HCT116 (cell line): ENCODE results near the gene DENND1A. TPM values are rescaled to one million over a fixed set of nuclear protein-coding genes. Genes with fewer than 3 reads are reported as not detected.

ENCODE experiments used
- ATAC-seq: fragments of 200-7000 bp; cut with Tn5 transposase; 2 replicates; pipeline ENCODE4 v1.9.1; 2020; ENCODE audit warnings: mild to moderate bottlenecking, moderate library complexity
- BruUV-seq: library from RNA; stranded (reverse); fragments of 400-500 nt; replicated peaks from 2 replicates; lab custom pipeline; 2021; lab: Mats Ljungman, UMichigan
- CTCF ChIA-PET: fragments of 300-600 bp; sonication (Branson Sonifier 250); formaldehyde crosslinking; loops from one replicate; lab custom pipeline; 2021; ENCODE audit warnings: antibody characterized with exemption; lab: Charles Lee
- POLR2A ChIA-PET: fragments of 300-600, 350-600 bp; sonication (Branson Sonifier 250); formaldehyde crosslinking; loops from one replicate; lab custom pipeline; 2021; ENCODE audit warnings: antibody characterized with exemption; lab: Charles Lee
- RAD21 ChIA-PET, 2 experiments: fragments of 300-600 bp; sonication (Branson Sonifier 250); formaldehyde crosslinking; loops; one replicate each; lab custom pipeline; 2023; ENCODE audit warnings: low total read pairs in 2 of 2; ENCODE audit not compliant: uncharacterized antibody in 2 of 2, unreplicated experiment in 2 of 2, low non-redundant PET in 1 of 2; lab: Charles Lee
- DNase-seq: peaks from one replicate; pipeline ENCODE4 v3.0.0-alpha.2; 2010; ENCODE audit warnings: low read depth, low spot score
- H2AFZ ChIP-seq: fragments of 200-600 bp; shearing (Covaris generic), sonication (generic); 2 replicates; pipeline ENCODE4 v1.6.1; 2017; ENCODE audit warnings: low read depth, mixed run types, mixed read lengths, antibody characterized with exemption, low read length; ENCODE audit not compliant: poor library complexity, severe bottlenecking
- H3K27ac ChIP-seq: 2 replicates; pipeline ENCODE4 v1.5.1; 2012; ENCODE audit warnings: low read depth, low read length
- H3K27me3 ChIP-seq: fragments of 200-600 bp; sonication (generic); 2 replicates; pipeline ENCODE4 v1.6.1; 2016; ENCODE audit warnings: mixed run types, low read length, mixed read lengths; ENCODE audit not compliant: insufficient read depth
- H3K36me3 ChIP-seq, 2 experiments: fragments of 200-500 bp in 1 of 2; fragments of 200-600 bp in 1 of 2; sonication (Bioruptor generic) in 1 of 2; sonication (generic) in 1 of 2; 2 replicates each; pipeline versions ENCODE4 v1.5.1 to v1.6.1; 2014 to 2016; ENCODE audit warnings: low read length in 2 of 2, inconsistent platforms in 1 of 2, mixed read lengths in 1 of 2, mixed run types in 1 of 2; ENCODE audit not compliant: insufficient read depth in 2 of 2, control insufficient read depth in 1 of 2
- H3K4me1 ChIP-seq, 2 experiments: fragments of 200-600 bp in 1 of 2; sonication (generic) in 1 of 2; 2 replicates each; pipeline versions ENCODE4 v1.5.1 to v1.6.1; 2012 to 2017; ENCODE audit warnings: low read length in 2 of 2, inconsistent platforms in 1 of 2, mild to moderate bottlenecking in 1 of 2, mixed read lengths in 1 of 2, mixed run types in 1 of 2, moderate library complexity in 1 of 2; ENCODE audit not compliant: insufficient read depth in 2 of 2, control insufficient read depth in 1 of 2
- H3K4me2 ChIP-seq: fragments of 200-600 bp; sonication (generic); 2 replicates; pipeline ENCODE4 v1.6.1; 2017; ENCODE audit warnings: mixed run types, low read length, mixed read lengths
- H3K4me3 ChIP-seq, 2 experiments: fragments of 200-600 bp in 1 of 2; sonication (generic) in 1 of 2; replicated peaks in 1 of 2; 2 replicates each; pipeline ENCODE4 v1.5.1; 2011 to 2016; ENCODE audit warnings: low read length in 2 of 2, control low read depth in 1 of 2, low read depth in 1 of 2, mild to moderate bottlenecking in 1 of 2, mixed read lengths in 1 of 2, mixed run types in 1 of 2
- H3K79me2 ChIP-seq: fragments of 200-600 bp; sonication (generic); 2 replicates; pipeline ENCODE4 v1.6.1; 2017; ENCODE audit warnings: mild to moderate bottlenecking, mixed run types, low read length, moderate library complexity, mixed read lengths; ENCODE audit not compliant: insufficient read depth
- H3K9ac ChIP-seq: fragments of 200-600 bp; sonication (generic); 2 replicates; pipeline ENCODE4 v1.6.1; 2016; ENCODE audit warnings: low read length, mixed read lengths
- H3K9me2 ChIP-seq: fragments of 200-600 bp; sonication (generic), shearing (Covaris generic); 2 replicates; pipeline ENCODE4 v1.6.1; 2017; ENCODE audit warnings: mixed run types, mild to moderate bottlenecking, moderate library complexity; ENCODE audit not compliant: insufficient read depth
- H3K9me3 ChIP-seq, 2 experiments: fragments of 200-500 bp in 1 of 2; fragments of 200-600 bp in 1 of 2; sonication (Bioruptor generic) in 1 of 2; sonication (generic) in 1 of 2; 2 replicates each; pipeline ENCODE4 v1.6.1; 2014 to 2017; ENCODE audit warnings: low read length in 2 of 2, mixed read lengths in 2 of 2, inconsistent platforms in 1 of 2, low read depth in 1 of 2, mild to moderate bottlenecking in 1 of 2, mixed run types in 1 of 2, moderate library complexity in 1 of 2; ENCODE audit not compliant: control insufficient read depth in 1 of 2, insufficient read depth in 1 of 2
- H4K20me1 ChIP-seq: fragments of 200-600 bp; sonication (generic), shearing (Covaris generic); 2 replicates; pipeline ENCODE4 v1.6.1; 2017; ENCODE audit warnings: mixed run types, mild to moderate bottlenecking, moderate library complexity; ENCODE audit not compliant: insufficient read depth
- CBX3 ChIP-seq: IDR thresholded peaks from 2 replicates; pipeline ENCODE4 v1.6.1; 2012; ENCODE audit warnings: low read depth
- EGR1 ChIP-seq: IDR thresholded peaks from 2 replicates; pipeline ENCODE4 v1.6.1; 2012; ENCODE audit warnings: low read depth
- JUND ChIP-seq: IDR thresholded peaks from 2 replicates; pipeline ENCODE4 v1.6.1; 2012
- POLR2AphosphoS5 ChIP-seq: IDR thresholded peaks from 2 replicates; pipeline ENCODE4 v1.6.1; 2011; ENCODE audit warnings: mild to moderate bottlenecking, low read depth, low read length, moderate library complexity
- TCF7L2 ChIP-seq: IDR thresholded peaks from 2 replicates; pipeline ENCODE4 v1.7.0; 2011; ENCODE audit warnings: borderline replicate concordance, inconsistent platforms; ENCODE audit not compliant: insufficient read depth, insufficient read length; ENCODE audit errors: extremely low read depth
- ZFX ChIP-seq: fragments of 450-650 bp; IDR thresholded peaks from 2 replicates; pipeline ENCODE4 v1.6.1; 2017
- ZNF274 ChIP-seq: fragments of 200-500 bp; sonication (Bioruptor generic); IDR thresholded peaks from 2 replicates; pipeline ENCODE4 v1.6.1; 2014; ENCODE audit warnings: mild to moderate bottlenecking, low read depth, low read length, inconsistent platforms
- intact Hi-C: fragments of 100-400 bp; cut with micrococcal nuclease; formaldehyde crosslinking; loops from 2 replicates; pipeline ENCODE4 v1.10.0; 2022
- total RNA-seq: library from RNA; stranded (reverse); gene quantifications from one replicate; pipeline ENCODE4 v1.2.1, GENCODE V29; 2021; ENCODE audit not compliant: unreplicated experiment
- TF ChIP-seq, protein P1 (sequence below): IDR thresholded peaks from 2 replicates; pipeline ENCODE4 v1.6.1; 2012
- TF ChIP-seq, protein P2 (sequence below): IDR thresholded peaks from 2 replicates; pipeline ENCODE4 v1.6.1; 2012
- TF ChIP-seq, protein P3 (sequence below): IDR thresholded peaks from 2 replicates; pipeline ENCODE4 v1.6.1; 2012; ENCODE audit warnings: low read depth
- TF ChIP-seq, protein P4 (sequence below), 3 experiments: fragments of 200-600 bp in 1 of 3; sonication (generic) in 1 of 3; IDR thresholded peaks in 2 of 3; conservative IDR thresholded peaks in 1 of 3; 2 replicates each; pipeline ENCODE4 v1.5.1; 2012 to 2017; ENCODE audit warnings: low read depth in 2 of 3, low read length in 2 of 3, antibody characterized with exemption in 1 of 3, borderline replicate concordance in 1 of 3, control low read depth in 1 of 3, mild to moderate bottlenecking in 1 of 3, mixed read lengths in 1 of 3, mixed run types in 1 of 3, moderate library complexity in 1 of 3; ENCODE audit not compliant: insufficient read depth in 1 of 3
- TF ChIP-seq, protein P5 (sequence below): IDR thresholded peaks from 2 replicates; pipeline ENCODE4 v1.6.1; 2011; ENCODE audit warnings: mild to moderate bottlenecking, low read length, moderate library complexity; ENCODE audit not compliant: insufficient replicate concordance; ENCODE audit errors: extremely low read depth

The DENND1A gene
- total RNA-seq, 1 experiment from 2014 or later, result 33.0 TPM

DNA sequence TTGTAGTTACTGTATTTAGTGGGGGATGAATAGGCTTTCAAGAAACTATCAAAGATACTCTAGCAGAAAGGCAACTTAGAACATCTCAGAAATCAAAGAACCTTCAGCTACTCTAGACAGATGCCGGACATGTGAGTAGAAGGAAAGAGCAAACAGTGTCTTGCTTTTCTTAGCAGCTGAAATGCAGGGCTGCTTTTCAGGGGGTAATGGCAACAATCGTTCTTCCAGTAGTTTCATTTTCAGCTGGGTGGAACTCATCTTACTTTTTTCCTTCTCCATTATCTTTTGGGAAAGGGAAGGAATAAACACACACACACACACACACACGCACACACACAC, 292.4 kb downstream of the DENND1A start:
- no peaks in the 10 kb centered on the region for H3K4me1 ChIP-seq
- CTCF ChIA-PET, result interaction anchor here (0.6 to 1.6 kb wide), 2 partner anchors 10 to 764 kb away, joined by 3 read pairs; no protein-coding TSS in a partner anchor

More for the DNA sequence above, 292.4 kb downstream of the DENND1A start:
- intact Hi-C loops, result no loop called here
- Histone ChIP-seq H3K9me2 (no peaks in the 10 kb centered on the region), H3K9ac (no peak overlapping the region), H3K79me2 (no peaks in the 10 kb centered on the region), H4K20me1 (no peaks in the 10 kb centered on the region), H3K4me3 (no peak overlapping the region), H3K36me3 (no peaks in the 10 kb centered on the region), H3K27ac (no peak overlapping the region), H3K9me3 (no peaks in the 10 kb centered on the region), H3K27me3 (no peaks in the 10 kb centered on the region), H3K4me2 (no peak overlapping the region), H2AFZ (no peak overlapping the region)
- no TSS peak for BruUV-seq
- ChIA-PET POLR2A (no interaction called here), RAD21 (no interaction called here)
- ATAC-seq, result no peak
- no peak for DNase-seq
- no peak for TF ChIP-seq EGR1
- no peak for TF ChIP-seq TCF7L2
- TF ChIP-seq, protein P1, sequence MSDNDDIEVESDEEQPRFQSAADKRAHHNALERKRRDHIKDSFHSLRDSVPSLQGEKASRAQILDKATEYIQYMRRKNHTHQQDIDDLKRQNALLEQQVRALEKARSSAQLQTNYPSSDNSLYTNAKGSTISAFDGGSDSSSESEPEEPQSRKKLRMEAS, result no peak
- TF ChIP-seq CBX3, result no peak
- TF ChIP-seq ZNF274, result no peak
- TF ChIP-seq, protein P2, sequence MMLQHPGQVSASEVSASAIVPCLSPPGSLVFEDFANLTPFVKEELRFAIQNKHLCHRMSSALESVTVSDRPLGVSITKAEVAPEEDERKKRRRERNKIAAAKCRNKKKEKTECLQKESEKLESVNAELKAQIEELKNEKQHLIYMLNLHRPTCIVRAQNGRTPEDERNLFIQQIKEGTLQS, result no peak
- TF ChIP-seq POLR2AphosphoS5, result no peak
- TF ChIP-seq, protein P3, sequence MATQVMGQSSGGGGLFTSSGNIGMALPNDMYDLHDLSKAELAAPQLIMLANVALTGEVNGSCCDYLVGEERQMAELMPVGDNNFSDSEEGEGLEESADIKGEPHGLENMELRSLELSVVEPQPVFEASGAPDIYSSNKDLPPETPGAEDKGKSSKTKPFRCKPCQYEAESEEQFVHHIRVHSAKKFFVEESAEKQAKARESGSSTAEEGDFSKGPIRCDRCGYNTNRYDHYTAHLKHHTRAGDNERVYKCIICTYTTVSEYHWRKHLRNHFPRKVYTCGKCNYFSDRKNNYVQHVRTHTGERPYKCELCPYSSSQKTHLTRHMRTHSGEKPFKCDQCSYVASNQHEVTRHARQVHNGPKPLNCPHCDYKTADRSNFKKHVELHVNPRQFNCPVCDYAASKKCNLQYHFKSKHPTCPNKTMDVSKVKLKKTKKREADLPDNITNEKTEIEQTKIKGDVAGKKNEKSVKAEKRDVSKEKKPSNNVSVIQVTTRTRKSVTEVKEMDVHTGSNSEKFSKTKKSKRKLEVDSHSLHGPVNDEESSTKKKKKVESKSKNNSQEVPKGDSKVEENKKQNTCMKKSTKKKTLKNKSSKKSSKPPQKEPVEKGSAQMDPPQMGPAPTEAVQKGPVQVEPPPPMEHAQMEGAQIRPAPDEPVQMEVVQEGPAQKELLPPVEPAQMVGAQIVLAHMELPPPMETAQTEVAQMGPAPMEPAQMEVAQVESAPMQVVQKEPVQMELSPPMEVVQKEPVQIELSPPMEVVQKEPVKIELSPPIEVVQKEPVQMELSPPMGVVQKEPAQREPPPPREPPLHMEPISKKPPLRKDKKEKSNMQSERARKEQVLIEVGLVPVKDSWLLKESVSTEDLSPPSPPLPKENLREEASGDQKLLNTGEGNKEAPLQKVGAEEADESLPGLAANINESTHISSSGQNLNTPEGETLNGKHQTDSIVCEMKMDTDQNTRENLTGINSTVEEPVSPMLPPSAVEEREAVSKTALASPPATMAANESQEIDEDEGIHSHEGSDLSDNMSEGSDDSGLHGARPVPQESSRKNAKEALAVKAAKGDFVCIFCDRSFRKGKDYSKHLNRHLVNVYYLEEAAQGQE, result no peak
- TF ChIP-seq, protein P4, sequence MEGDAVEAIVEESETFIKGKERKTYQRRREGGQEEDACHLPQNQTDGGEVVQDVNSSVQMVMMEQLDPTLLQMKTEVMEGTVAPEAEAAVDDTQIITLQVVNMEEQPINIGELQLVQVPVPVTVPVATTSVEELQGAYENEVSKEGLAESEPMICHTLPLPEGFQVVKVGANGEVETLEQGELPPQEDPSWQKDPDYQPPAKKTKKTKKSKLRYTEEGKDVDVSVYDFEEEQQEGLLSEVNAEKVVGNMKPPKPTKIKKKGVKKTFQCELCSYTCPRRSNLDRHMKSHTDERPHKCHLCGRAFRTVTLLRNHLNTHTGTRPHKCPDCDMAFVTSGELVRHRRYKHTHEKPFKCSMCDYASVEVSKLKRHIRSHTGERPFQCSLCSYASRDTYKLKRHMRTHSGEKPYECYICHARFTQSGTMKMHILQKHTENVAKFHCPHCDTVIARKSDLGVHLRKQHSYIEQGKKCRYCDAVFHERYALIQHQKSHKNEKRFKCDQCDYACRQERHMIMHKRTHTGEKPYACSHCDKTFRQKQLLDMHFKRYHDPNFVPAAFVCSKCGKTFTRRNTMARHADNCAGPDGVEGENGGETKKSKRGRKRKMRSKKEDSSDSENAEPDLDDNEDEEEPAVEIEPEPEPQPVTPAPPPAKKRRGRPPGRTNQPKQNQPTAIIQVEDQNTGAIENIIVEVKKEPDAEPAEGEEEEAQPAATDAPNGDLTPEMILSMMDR (IDR thresholded peaks at IDR 0.05 in 2 of 3, conservative IDR thresholded peaks at IDR 0.05 in 1 of 3; ENCODE audit: borderline replicate concordance in 1 of 3, insufficient read depth in 1 of 3, low read depth in 2 of 3, low read length in 2 of 3), result no peak
- TF ChIP-seq ZFX, result no peak
- TF ChIP-seq JUND, result no peak
- TF ChIP-seq, protein P5, sequence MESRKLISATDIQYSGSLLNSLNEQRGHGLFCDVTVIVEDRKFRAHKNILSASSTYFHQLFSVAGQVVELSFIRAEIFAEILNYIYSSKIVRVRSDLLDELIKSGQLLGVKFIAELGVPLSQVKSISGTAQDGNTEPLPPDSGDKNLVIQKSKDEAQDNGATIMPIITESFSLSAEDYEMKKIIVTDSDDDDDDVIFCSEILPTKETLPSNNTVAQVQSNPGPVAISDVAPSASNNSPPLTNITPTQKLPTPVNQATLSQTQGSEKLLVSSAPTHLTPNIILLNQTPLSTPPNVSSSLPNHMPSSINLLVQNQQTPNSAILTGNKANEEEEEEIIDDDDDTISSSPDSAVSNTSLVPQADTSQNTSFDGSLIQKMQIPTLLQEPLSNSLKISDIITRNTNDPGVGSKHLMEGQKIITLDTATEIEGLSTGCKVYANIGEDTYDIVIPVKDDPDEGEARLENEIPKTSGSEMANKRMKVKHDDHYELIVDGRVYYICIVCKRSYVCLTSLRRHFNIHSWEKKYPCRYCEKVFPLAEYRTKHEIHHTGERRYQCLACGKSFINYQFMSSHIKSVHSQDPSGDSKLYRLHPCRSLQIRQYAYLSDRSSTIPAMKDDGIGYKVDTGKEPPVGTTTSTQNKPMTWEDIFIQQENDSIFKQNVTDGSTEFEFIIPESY, result no peak
